ENCODE data around the gene RBPJ. TPM values are rescaled to one million over a fixed set of nuclear protein-coding genes. Genes with fewer than 3 reads are reported as not detected.

RBPJ gene
- total RNA-seq, 2 experiments from 2014 or later, result 150 to 151 TPM

DNA sequence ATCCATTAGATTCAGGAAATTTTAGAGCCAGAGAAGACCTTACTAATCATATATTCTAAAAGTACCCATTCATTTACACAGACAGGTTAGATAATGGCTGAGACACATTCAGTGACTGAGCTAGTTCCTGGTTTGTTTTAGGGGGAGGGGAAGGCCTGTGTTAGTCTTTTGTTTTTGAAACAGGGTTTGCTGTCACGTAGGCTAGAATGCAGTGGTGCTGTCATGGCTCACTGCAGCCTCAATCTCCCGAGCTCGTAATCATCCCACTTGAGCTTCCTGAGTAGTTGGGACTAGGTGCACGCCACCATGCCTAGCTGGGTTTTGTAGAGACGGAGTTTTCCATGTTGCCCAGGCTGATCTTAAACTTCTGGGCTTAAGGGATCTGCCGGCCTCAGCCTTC is 10.1 kb downstream of the RBPJ start:
- TF ChIP-seq, protein P1, sequence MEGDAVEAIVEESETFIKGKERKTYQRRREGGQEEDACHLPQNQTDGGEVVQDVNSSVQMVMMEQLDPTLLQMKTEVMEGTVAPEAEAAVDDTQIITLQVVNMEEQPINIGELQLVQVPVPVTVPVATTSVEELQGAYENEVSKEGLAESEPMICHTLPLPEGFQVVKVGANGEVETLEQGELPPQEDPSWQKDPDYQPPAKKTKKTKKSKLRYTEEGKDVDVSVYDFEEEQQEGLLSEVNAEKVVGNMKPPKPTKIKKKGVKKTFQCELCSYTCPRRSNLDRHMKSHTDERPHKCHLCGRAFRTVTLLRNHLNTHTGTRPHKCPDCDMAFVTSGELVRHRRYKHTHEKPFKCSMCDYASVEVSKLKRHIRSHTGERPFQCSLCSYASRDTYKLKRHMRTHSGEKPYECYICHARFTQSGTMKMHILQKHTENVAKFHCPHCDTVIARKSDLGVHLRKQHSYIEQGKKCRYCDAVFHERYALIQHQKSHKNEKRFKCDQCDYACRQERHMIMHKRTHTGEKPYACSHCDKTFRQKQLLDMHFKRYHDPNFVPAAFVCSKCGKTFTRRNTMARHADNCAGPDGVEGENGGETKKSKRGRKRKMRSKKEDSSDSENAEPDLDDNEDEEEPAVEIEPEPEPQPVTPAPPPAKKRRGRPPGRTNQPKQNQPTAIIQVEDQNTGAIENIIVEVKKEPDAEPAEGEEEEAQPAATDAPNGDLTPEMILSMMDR (IDR thresholded peaks at IDR 0.05), result no peak
- Mint-ChIP-seq H3K4me1 (ENCODE audit: low read depth) (peaks cover 41% of the 10 kb centered on the region), H3K27ac (no peak overlapping the region), H3K27me3 (no peaks in the 10 kb centered on the region), H3K4me3 (no peak overlapping the region), H3K36me3 (ENCODE audit: low read depth) (peaks cover 7% of the 10 kb centered on the region), H3K9me3 (no peaks in the 10 kb centered on the region)
- ATAC-seq (no peak), DNase-seq (no peak)
- ChIA-PET POLR2A (interaction anchor here (0.6 to 1.5 kb wide), 2 partner anchors 12 to 333 kb away, joined by 3 read pairs; no protein-coding TSS in a partner anchor), CTCF (interaction anchor here (0.7 to 6.9 kb wide), 38 partner anchors 9 to 712 kb away, joined by 3 to 116 read pairs (median 6); no protein-coding TSS in a partner anchor)
- intact Hi-C loops (cut with micrococcal nuclease), result loop anchor here (1.0 kb wide), 1 partner anchor 79 kb away; no protein-coding TSS in a partner anchor

DNA sequence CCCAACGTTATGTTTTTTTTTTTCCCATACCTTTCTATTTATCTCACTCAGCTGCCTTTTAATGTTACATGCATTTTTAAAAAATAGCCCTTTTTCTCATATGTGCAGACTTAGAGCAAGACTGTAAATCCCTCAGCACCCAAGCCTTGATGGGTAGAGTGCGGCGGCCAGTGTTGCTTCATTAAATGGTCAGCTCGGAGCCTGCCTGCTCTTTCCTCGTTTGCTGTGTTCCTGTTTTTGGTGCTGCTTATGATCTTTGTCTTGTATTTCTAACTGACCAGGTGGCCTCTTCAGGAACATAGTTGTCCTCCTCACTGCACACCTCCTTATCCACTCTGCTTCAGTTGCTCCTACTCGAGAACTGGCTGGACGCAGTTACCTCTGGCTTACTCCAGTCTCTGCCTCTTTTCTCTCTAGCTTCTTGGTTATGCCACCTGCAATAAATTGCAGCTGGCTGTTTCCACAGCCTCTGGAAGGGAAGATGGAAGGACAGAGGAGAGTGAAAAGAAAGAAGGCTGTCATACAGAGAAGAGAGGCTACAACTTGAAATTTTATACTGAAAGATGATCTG is 10.7 kb downstream of the RBPJ start:
- Mint-ChIP-seq H3K27ac (no peak overlapping the region), H3K36me3 (ENCODE audit: low read depth) (peaks cover 7% of the 10 kb centered on the region)
- intact Hi-C loops (cut with micrococcal nuclease), result no loop called here

DNA sequence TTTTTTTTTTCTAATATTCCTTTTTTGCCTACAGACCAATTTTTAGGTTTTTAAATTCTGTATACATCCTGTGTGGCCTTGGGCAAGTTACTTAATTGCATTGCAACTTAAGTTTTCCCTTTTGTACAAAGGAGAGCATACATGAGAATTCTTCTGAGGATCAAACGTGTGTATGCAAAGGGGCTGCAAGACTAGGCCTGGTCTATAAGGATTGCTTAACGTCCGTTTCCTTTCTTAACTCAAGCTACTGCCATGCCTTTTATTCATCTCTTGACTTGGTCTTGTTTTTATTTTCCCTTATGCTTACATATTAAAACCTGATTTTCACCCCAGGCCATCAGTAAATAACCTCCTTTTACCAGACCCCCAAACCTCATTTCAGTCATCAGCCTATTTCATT is 13.6 kb downstream of the RBPJ start:
- H3K27ac Mint-ChIP-seq, result peak overlapping the region; percentile 16
- CTCF ChIA-PET, result interaction anchor here (1.0 kb wide), 1 partner anchor 346 kb away, joined by 3 read pairs; no protein-coding TSS in a partner anchor
- peaks cover 45% of the 10 kb centered on the region for H3K4me1 Mint-ChIP-seq (ENCODE audit: low read depth)
- TF ChIP-seq, protein P1 (IDR thresholded peaks at IDR 0.05), result no peak
- intact Hi-C loops (cut with micrococcal nuclease), result no loop called here
- ATAC-seq (no peak), DNase-seq (no peak)
- no peaks in the 10 kb centered on the region for H3K27me3 Mint-ChIP-seq
- H3K4me3 Mint-ChIP-seq, result no peak overlapping the region
- H3K9me3 Mint-ChIP-seq, result no peaks in the 10 kb centered on the region
- peaks cover 10% of the 10 kb centered on the region for H3K36me3 Mint-ChIP-seq (ENCODE audit: low read depth)
- POLR2A ChIA-PET, result no interaction called here

More for the DNA sequence above, 10.7 kb downstream of the RBPJ start:
- no peak for ATAC-seq
- Mint-ChIP-seq H3K9me3 (no peaks in the 10 kb centered on the region), H3K4me3 (no peak overlapping the region), H3K27me3 (no peaks in the 10 kb centered on the region), H3K4me1 (ENCODE audit: low read depth) (peaks cover 46% of the 10 kb centered on the region)
- ChIA-PET POLR2A (interaction anchor here (0.6 kb wide), 1 partner anchor 333 kb away, joined by 3 read pairs; no protein-coding TSS in a partner anchor), CTCF (interaction anchor here (1.1 to 6.9 kb wide), 16 partner anchors 9 to 711 kb away, joined by 3 to 116 read pairs (median 10); no protein-coding TSS in a partner anchor)
- DNase-seq, result no peak
- TF ChIP-seq, protein P1 (IDR thresholded peaks at IDR 0.05), result no peak

DNA sequence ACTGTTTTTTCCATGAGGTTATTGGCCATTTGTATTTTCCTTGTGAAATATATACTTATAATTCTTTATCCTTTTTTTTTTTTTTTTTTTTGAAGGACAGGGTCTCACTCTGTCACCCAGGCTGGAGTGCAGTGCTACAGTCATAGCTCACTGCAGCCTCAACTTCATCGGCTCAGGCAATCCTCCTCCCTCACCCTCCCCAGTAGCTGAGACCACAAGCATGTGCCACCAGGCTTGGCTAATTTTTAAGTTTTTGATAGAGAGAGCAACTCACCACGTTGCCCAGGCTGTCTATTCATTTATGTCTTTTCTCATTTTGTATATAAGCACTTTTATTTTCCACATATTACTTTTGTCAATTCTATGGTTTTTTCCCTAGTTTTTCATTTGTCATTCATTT is 16.8 kb downstream of the RBPJ start:
- POLR2A ChIA-PET, result no interaction called here
- intact Hi-C loops (cut with micrococcal nuclease), result no loop called here
- CTCF ChIA-PET, result interaction anchor here (1.6 kb wide), 1 partner anchor 10 kb away, joined by 5 read pairs; no protein-coding TSS in a partner anchor
- TF ChIP-seq, protein P1 (IDR thresholded peaks at IDR 0.05), result no peak
- no peak for ATAC-seq
- Mint-ChIP-seq H3K9me3 (no peaks in the 10 kb centered on the region), H3K27me3 (no peaks in the 10 kb centered on the region), H3K4me3 (no peak overlapping the region), H3K36me3 (ENCODE audit: low read depth) (peaks cover 6% of the 10 kb centered on the region), H3K27ac (no peak overlapping the region), H3K4me1 (ENCODE audit: low read depth) (peaks cover 50% of the 10 kb centered on the region)
- no peak for DNase-seq

DNA sequence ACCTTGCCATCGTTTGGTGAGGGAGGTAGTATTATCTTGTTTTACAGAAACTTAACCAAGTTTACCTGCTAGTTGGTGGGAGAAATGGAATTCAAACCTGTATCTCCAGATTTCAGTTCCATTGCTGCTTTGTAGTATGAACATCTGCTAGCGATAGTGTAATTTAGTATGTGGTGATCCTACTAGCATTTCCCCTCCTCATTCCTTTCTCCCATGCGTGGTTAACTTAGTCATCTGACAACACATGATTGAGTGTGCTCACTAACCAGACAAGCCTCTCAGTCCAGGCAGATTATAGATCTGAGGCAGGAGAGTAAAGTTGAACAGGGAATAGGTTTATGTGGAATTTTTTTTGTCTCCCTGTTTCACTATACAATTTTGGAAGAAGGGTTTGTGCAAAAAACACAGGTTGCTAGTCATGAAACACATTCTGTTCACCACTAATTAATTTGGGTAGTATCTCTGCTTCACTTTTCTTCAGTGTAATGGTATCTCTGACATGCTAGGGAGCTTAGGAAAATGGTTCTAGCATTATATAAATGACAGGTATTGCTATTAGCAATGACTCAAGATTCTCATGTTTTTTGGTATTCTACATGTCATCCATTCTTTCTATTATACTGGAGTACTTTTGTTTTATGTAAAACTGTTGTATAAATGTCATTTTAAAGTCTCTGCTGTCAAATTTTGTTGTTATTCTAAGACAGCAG is 21.7 kb downstream of the RBPJ start:
- H3K9me3 Mint-ChIP-seq, result no peaks in the 10 kb centered on the region
- TF ChIP-seq, protein P1 (IDR thresholded peaks at IDR 0.05), result no peak
- peaks cover 53% of the 10 kb centered on the region for H3K4me1 Mint-ChIP-seq (ENCODE audit: low read depth)
- DNase-seq (no peak), ATAC-seq (no peak)
- CTCF ChIA-PET, result interaction anchor here (1.4 to 8.4 kb wide), 3 partner anchors 13 to 354 kb away, joined by 3 to 58 read pairs (median 6); no protein-coding TSS in a partner anchor
- H3K4me3 Mint-ChIP-seq, result no peak overlapping the region
- intact Hi-C loops (cut with micrococcal nuclease), result no loop called here
- H3K36me3 Mint-ChIP-seq (ENCODE audit: low read depth), result peaks cover 12% of the 10 kb centered on the region
- H3K27ac Mint-ChIP-seq, result no peak overlapping the region
- POLR2A ChIA-PET, result no interaction called here
- H3K27me3 Mint-ChIP-seq, result no peaks in the 10 kb centered on the region
